HEK293T (cell line): ENCODE measurements around the gene MRPS27.
A peak's percentile ranks its signal among the peaks of the same experiment; 100 is the strongest.

ENCODE experiments used
- CTCF ChIA-PET: fragments of 350-600 bp; formaldehyde crosslinking; extraction: SDS; loops from one replicate; lab custom pipeline; 2021; ENCODE audit warnings: antibody characterized with exemption, inconsistent platforms; lab: Yijun Ruan, JAX
- POLR2A ChIA-PET: fragments of 350-600 bp; formaldehyde crosslinking; extraction: SDS; loops from one replicate; lab custom pipeline; 2020; ENCODE audit warnings: antibody characterized with exemption, inconsistent platforms; lab: Yijun Ruan, JAX
- DNase-seq: peaks from one replicate; pipeline ENCODE4 v3.0.0; 2012; ENCODE audit warnings: mixed read lengths; ENCODE audit errors: extremely low spot score
- ARNT ChIP-seq: fragments of 450-650 bp; IDR thresholded peaks from 2 replicates; pipeline ENCODE4 v1.6.1; 2017; ENCODE audit warnings: mild to moderate bottlenecking
- BHLHE40 ChIP-seq: fragments of 450-650 bp; IDR thresholded peaks from 2 replicates; pipeline ENCODE4 v1.6.1; 2016; ENCODE audit warnings: mild to moderate bottlenecking, moderate library complexity, borderline replicate concordance
- CTBP1 ChIP-seq: fragments of 450-650 bp; IDR thresholded peaks from 2 replicates; pipeline ENCODE4 v1.6.1; 2016; ENCODE audit warnings: borderline replicate concordance
- ELF4 ChIP-seq: fragments of 450-650 bp; IDR thresholded peaks from 2 replicates; pipeline ENCODE4 v1.6.1; 2017; ENCODE audit warnings: antibody characterized with exemption
- FOXA1 ChIP-seq: fragments of 450-650 bp; IDR thresholded peaks from 2 replicates; pipeline ENCODE4 v1.6.1; 2016; ENCODE audit warnings: mild to moderate bottlenecking
- FOXK2 ChIP-seq: fragments of 450-650 bp; IDR thresholded peaks from 2 replicates; pipeline ENCODE4 v1.6.1; 2016; ENCODE audit warnings: mild to moderate bottlenecking
- FOXM1 ChIP-seq: fragments of 450-650 bp; IDR thresholded peaks from 2 replicates; pipeline ENCODE4 v1.6.1; 2017; ENCODE audit warnings: mild to moderate bottlenecking, borderline replicate concordance
- HDGF ChIP-seq: fragments of 450-650 bp; IDR thresholded peaks from 2 replicates; pipeline ENCODE4 v1.6.1; 2017; ENCODE audit warnings: antibody characterized with exemption, borderline replicate concordance
- L3MBTL2 ChIP-seq: fragments of 450-650 bp; conservative IDR thresholded peaks from 2 replicates; pipeline ENCODE4 v1.6.1; 2016; ENCODE audit warnings: mild to moderate bottlenecking
- LEF1 ChIP-seq: fragments of 450-650 bp; IDR thresholded peaks from 2 replicates; pipeline ENCODE4 v1.6.1; 2017; ENCODE audit warnings: mild to moderate bottlenecking, borderline replicate concordance
- NFRKB ChIP-seq: fragments of 450-650 bp; IDR thresholded peaks from 2 replicates; pipeline ENCODE4 v1.6.1; 2016; ENCODE audit warnings: mild to moderate bottlenecking, moderate library complexity
- PKNOX1 ChIP-seq: fragments of 450-650 bp; IDR thresholded peaks from 2 replicates; pipeline ENCODE4 v1.6.1; 2016
- SP1 ChIP-seq: fragments of 450-650 bp; IDR thresholded peaks from 2 replicates; pipeline ENCODE4 v1.6.1; 2017
- SUZ12 ChIP-seq: fragments of 450-650 bp; IDR thresholded peaks from 2 replicates; pipeline ENCODE4 v1.6.1; 2016; ENCODE audit warnings: mild to moderate bottlenecking
- TARDBP ChIP-seq: fragments of 450-650 bp; IDR thresholded peaks from 2 replicates; pipeline ENCODE4 v1.6.1; 2016
- ZNF384 ChIP-seq: fragments of 450-650 bp; IDR thresholded peaks from 2 replicates; pipeline ENCODE4 v1.6.1; 2016

The MRPS27 gene

GRCh38 chr5:72245951-72246532 lies 74.0 kb downstream of the MRPS27 start:
- TF ChIP-seq ZNF384 (no peak), SUZ12 (no peak), LEF1 (no peak), ELF4 (no peak), FOXA1 (no peak), TARDBP (no peak), SP1 (no peak), L3MBTL2 (no peak), FOXK2 (no peak), ARNT (no peak), PKNOX1 (no peak), BHLHE40 (no peak), CTBP1 (no peak), FOXM1 (no peak), NFRKB (no peak)
- CTCF ChIA-PET, result interaction anchor here (1.1 to 1.5 kb wide), 6 partner anchors 11 to 113 kb away, joined by 3 to 6 read pairs (median 4); no protein-coding TSS in a partner anchor
- peak; percentile 18 for DNase-seq
- POLR2A ChIA-PET, result no interaction called here

- no peak for TF ChIP-seq LEF1
- no peak for TF ChIP-seq L3MBTL2
- TF ChIP-seq FOXK2, result no peak
- TF ChIP-seq SUZ12, result no peak
- no peak for TF ChIP-seq NFRKB
- TF ChIP-seq ELF4, result no peak
- no peak for TF ChIP-seq HDGF
- TF ChIP-seq CTBP1, result no peak
- no peak for TF ChIP-seq TARDBP
- no peak for TF ChIP-seq FOXA1
- TF ChIP-seq ARNT, result no peak
- no peak for TF ChIP-seq SP1
- no peak for TF ChIP-seq BHLHE40
- POLR2A ChIA-PET, result no interaction called here
- no peak for DNase-seq
- CTCF ChIA-PET, result interaction anchor here (0.7 to 1.4 kb wide), 6 partner anchors 8 to 226 kb away, joined by 3 to 4 read pairs (median 3); no protein-coding TSS in a partner anchor
Observed at GRCh38 chr5:72245546-72245945, 74.5 kb downstream of the MRPS27 start.

- POLR2A ChIA-PET, result no interaction called here
- CTCF ChIA-PET, result interaction anchor here (0.7 to 1.4 kb wide), 6 partner anchors 9 to 225 kb away, joined by 3 read pairs; no protein-coding TSS in a partner anchor
- DNase-seq, result peak; percentile 40
- TF ChIP-seq CTBP1 (no peak), ZNF384 (no peak)
Observed at GRCh38 chr5:72244862-72245371, 75.1 kb downstream of the MRPS27 start.

- no peak for DNase-seq
- ChIA-PET POLR2A (no interaction called here), CTCF (no interaction called here)
- TF ChIP-seq BHLHE40 (no peak), HDGF (no peak), ARNT (no peak), L3MBTL2 (no peak)
Observed at GRCh38 chr5:72243706-72244105, 76.3 kb downstream of the MRPS27 start.

- ChIA-PET POLR2A (no interaction called here), CTCF (no interaction called here)
- peak; percentile 14 for DNase-seq
- no peak for TF ChIP-seq SP1
- no peak for TF ChIP-seq FOXA1
- TF ChIP-seq HDGF, result no peak
- TF ChIP-seq ARNT, result no peak
- no peak for TF ChIP-seq L3MBTL2
- TF ChIP-seq SUZ12, result no peak
- TF ChIP-seq FOXM1, result no peak
- TF ChIP-seq NFRKB, result no peak
- no peak for TF ChIP-seq CTBP1
- TF ChIP-seq LEF1, result no peak
- no peak for TF ChIP-seq BHLHE40
- no peak for TF ChIP-seq TARDBP
- no peak for TF ChIP-seq FOXK2
- TF ChIP-seq ZNF384, result no peak
- no peak for TF ChIP-seq ELF4
Observed at GRCh38 chr5:72242796-72243475, 77.1 kb downstream of the MRPS27 start.

GRCh38 chr5:72241346-72242003 lies 78.6 kb downstream of the MRPS27 start:
- DNase-seq, result no peak
- ChIA-PET CTCF (interaction anchor here (1.1 kb wide), 1 partner anchor 39 kb away, joined by 4 read pairs; no protein-coding TSS in a partner anchor), POLR2A (no interaction called here)
- TF ChIP-seq NFRKB (no peak), ELF4 (no peak), PKNOX1 (no peak), HDGF (no peak), LEF1 (no peak), ZNF384 (no peak), SUZ12 (no peak), L3MBTL2 (no peak), FOXA1 (no peak)
